Esophagus muscularis mucosa (tissue), 3 donors: ENCODE results near the gene AMY1B.
"Not testable (repeated sequence)": the region's sequence is repeated elsewhere in the genome, so short reads cannot be mapped to it uniquely, and the experiment has no call there.

Source experiments
- POLR2A ChIP-seq: fragments of 450-650 bp; IDR thresholded peaks from one replicate; pipeline ENCODE4 v1.6.1; 2017; ENCODE audit warnings: antibody characterized with exemption, moderate library complexity, mild to moderate bottlenecking, low read depth
- POLR2AphosphoS5 ChIP-seq, 2 donors: sonication (generic); formaldehyde crosslinking; IDR thresholded peaks; one replicate each; pipeline ENCODE4 v1.6.1; 2017; ENCODE audit warnings: antibody characterized with exemption in 2 of 2
- TF ChIP-seq, protein P1 (sequence below), 3 experiments: fragments of 200-600 bp in 2 of 3; fragments of 450-650 bp in 1 of 3; sonication (generic) in 2 of 3; IDR thresholded peaks; one replicate each; pipeline ENCODE4 v1.5.1; 2017 to 2019; ENCODE audit warnings: antibody characterized with exemption in 3 of 3, mild to moderate bottlenecking in 2 of 3, moderate library complexity in 1 of 3

DNA sequence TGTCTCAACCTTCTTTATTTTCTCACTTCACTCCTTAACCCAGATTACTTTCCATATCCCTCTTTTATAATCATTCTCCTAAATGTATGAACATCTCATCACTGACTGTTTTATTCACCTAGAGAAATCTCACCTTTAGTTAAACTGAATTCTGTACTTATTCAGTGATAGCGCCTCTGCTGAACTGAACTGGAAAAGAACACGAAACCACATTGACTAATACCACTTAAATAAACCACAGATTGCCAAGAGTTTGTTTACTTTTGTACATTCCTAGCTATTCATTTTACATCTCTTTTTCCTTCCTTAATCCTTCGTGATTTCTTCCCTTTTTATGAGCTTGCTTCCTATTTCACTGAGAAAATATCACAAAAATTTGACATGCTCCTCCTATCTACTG is 11.7 kb upstream of the AMY1B start:
- not testable (repeated sequence) for TF ChIP-seq POLR2A; POLR2AphosphoS5 (IDR thresholded peaks at IDR 0.05)
- TF ChIP-seq, protein P1, sequence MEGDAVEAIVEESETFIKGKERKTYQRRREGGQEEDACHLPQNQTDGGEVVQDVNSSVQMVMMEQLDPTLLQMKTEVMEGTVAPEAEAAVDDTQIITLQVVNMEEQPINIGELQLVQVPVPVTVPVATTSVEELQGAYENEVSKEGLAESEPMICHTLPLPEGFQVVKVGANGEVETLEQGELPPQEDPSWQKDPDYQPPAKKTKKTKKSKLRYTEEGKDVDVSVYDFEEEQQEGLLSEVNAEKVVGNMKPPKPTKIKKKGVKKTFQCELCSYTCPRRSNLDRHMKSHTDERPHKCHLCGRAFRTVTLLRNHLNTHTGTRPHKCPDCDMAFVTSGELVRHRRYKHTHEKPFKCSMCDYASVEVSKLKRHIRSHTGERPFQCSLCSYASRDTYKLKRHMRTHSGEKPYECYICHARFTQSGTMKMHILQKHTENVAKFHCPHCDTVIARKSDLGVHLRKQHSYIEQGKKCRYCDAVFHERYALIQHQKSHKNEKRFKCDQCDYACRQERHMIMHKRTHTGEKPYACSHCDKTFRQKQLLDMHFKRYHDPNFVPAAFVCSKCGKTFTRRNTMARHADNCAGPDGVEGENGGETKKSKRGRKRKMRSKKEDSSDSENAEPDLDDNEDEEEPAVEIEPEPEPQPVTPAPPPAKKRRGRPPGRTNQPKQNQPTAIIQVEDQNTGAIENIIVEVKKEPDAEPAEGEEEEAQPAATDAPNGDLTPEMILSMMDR (IDR thresholded peaks at IDR 0.05): not testable (repeated sequence)
